Measurements from ENCODE around the gene ARHGEF28. TPM values are rescaled to one million over a fixed set of nuclear protein-coding genes. Genes with fewer than 3 reads are reported as not detected.

ARHGEF28 gene
- total and polyA plus RNA-seq, 10 of the 15 experiments (the other 5 are each of a cell fraction or from before 2014, with no cell fraction given) = 0.10 to 0.72 (median 0.22) TPM; not detected in 2

GRCh38 chr5:73666891-73667290, 40.9 kb downstream of the ARHGEF28 start:
- POLR2A ChIA-PET = interaction anchor here (0.6 kb wide), 1 partner anchor 45 kb away, joined by 3 read pairs; no protein-coding TSS in a partner anchor

GRCh38 chr5:73668017-73668416, 42.0 kb downstream of the ARHGEF28 start:
- TF ChIP-seq ZNF217 (IDR thresholded peaks at IDR 0.05) (no peak), NFIC (IDR thresholded peaks at IDR 0.05; ENCODE audit: low read depth, low read length) (no peak; the same call in 1 of the 2 replicates), ELK1 (IDR thresholded peaks at IDR 0.05; ENCODE audit: low read depth, low read length) (no peak), RUNX3 (IDR thresholded peaks at IDR 0.05; ENCODE audit: low read length) (peak; percentile 12; the same call in 1 of the 2 replicates), ATF7 (IDR thresholded peaks at IDR 0.05; ENCODE audit: low read depth) (0 out of 2 replicates have a peak, but pooled peaks have one; percentile 9), STAT1 (conservative IDR thresholded peaks at IDR 0.05) (no peak), IKZF1 (conservative IDR thresholded peaks at IDR 0.05) (0 out of 2 replicates have a peak, but pooled peaks have one; percentile 16), CTCF (IDR thresholded peaks at IDR 0.05 in 2 of 3, conservative IDR thresholded peaks at IDR 0.05 in 1 of 3; ENCODE audit: control insufficient read depth in 2 of 3, extremely low read depth in 1 of 3, insufficient read depth in 1 of 3, low read depth in 3 of 3, low read length in 3 of 3) (no peak)
- DNase-seq (ENCODE audit: low read depth, low spot score) (no peak), FAIRE-seq (no peak), ATAC-seq (peak; percentile 68)
- CTCF ChIA-PET = no interaction called here
- POLR2A ChIA-PET = no interaction called here
- no peak overlapping the region for H3K4me3 ChIP-seq
- no peak overlapping the region for H2AFZ ChIP-seq (ENCODE audit: control insufficient read depth, low read depth, low read length)
- RAD21 ChIA-PET (ENCODE audit: unreplicated experiment) = interaction anchor here (1.6 to 2.3 kb wide), 3 partner anchors 13 to 40 kb away, joined by 5 to 13 read pairs (median 8); no protein-coding TSS in a partner anchor
- no peak overlapping the region for H3K9ac ChIP-seq (ENCODE audit: control insufficient read depth, insufficient read depth, low read length)
- H3K36me3 ChIP-seq (ENCODE audit: control insufficient read depth in 2 of 2, insufficient read depth in 2 of 2, low read length in 1 of 2) = no peaks in the 10 kb centered on the region
- H3K9me3 ChIP-seq (replicated peaks; ENCODE audit: control insufficient read depth, insufficient read depth, low read length) = no peaks in the 10 kb centered on the region
- peak overlapping the region; percentile 54 for H3K27ac ChIP-seq (ENCODE audit: control insufficient read depth, insufficient read depth)
- intact Hi-C loops (cut with micrococcal nuclease; ENCODE audit: unreplicated experiment) (loop anchor here (2.0 to 5.0 kb wide), 2 partner anchors 25 to 124 kb away; no protein-coding TSS in a partner anchor), in situ Hi-C loops (cut with MboI) (no loop called here)
- BruUV-seq (replicated peaks) = no TSS peak
- SMC1A ChIA-PET (ENCODE audit: uncharacterized antibody, unreplicated experiment) = interaction anchor here (0.5 to 9.9 kb wide), 7 partner anchors 8 to 451 kb away, joined by 3 to 114 read pairs (median 6); no protein-coding TSS in a partner anchor
- WGBS (ENCODE audit: insufficient coverage, insufficient replicate concordance, low lambda C conversion rate, missing lambda C conversion rate) = 18% methylated on average over 4 of the region's 4 CpGs
- H3K4me2 ChIP-seq (ENCODE audit: control insufficient read depth, insufficient read depth) = peak overlapping the region; percentile 28
- H4K20me1 ChIP-seq (ENCODE audit: control insufficient read depth, insufficient read depth) = no peaks in the 10 kb centered on the region
- H3K79me2 ChIP-seq (ENCODE audit: control insufficient read depth, insufficient read depth, low read length) = no peaks in the 10 kb centered on the region
- peaks cover 30% of the 10 kb centered on the region for H3K4me1 ChIP-seq (ENCODE audit: control insufficient read depth, insufficient read depth, low read length)
- H3K27me3 ChIP-seq (replicated peaks in 1 of 2; ENCODE audit: control insufficient read depth in 2 of 2, insufficient read depth in 2 of 2, low read length in 1 of 2) = no peaks in the 10 kb centered on the region

More at GRCh38 chr5:73666891-73667290, 40.9 kb downstream of the ARHGEF28 start:
- 15% methylated on average over 4 of the region's 4 CpGs for WGBS (ENCODE audit: insufficient coverage, insufficient replicate concordance, low lambda C conversion rate, missing lambda C conversion rate)
- Histone ChIP-seq H3K36me3 (ENCODE audit: control insufficient read depth in 2 of 2, insufficient read depth in 2 of 2, low read length in 1 of 2) (no peaks in the 10 kb centered on the region), H2AFZ (ENCODE audit: control insufficient read depth, low read depth, low read length) (no peak overlapping the region), H4K20me1 (ENCODE audit: control insufficient read depth, insufficient read depth) (no peaks in the 10 kb centered on the region), H3K9ac (ENCODE audit: control insufficient read depth, insufficient read depth, low read length) (no peak overlapping the region), H3K4me2 (ENCODE audit: control insufficient read depth, insufficient read depth) (peak overlapping the region; percentile 33; the same call in 1 of the 2 replicates), H3K27me3 (replicated peaks in 1 of 2; ENCODE audit: control insufficient read depth in 2 of 2, insufficient read depth in 2 of 2, low read length in 1 of 2) (no peaks in the 10 kb centered on the region), H3K27ac (ENCODE audit: control insufficient read depth, insufficient read depth) (no peak overlapping the region), H3K4me3 (no peak overlapping the region), H3K79me2 (ENCODE audit: control insufficient read depth, insufficient read depth, low read length) (no peaks in the 10 kb centered on the region), H3K9me3 (replicated peaks; ENCODE audit: control insufficient read depth, insufficient read depth, low read length) (no peaks in the 10 kb centered on the region), H3K4me1 (ENCODE audit: control insufficient read depth, insufficient read depth, low read length) (peaks cover 30% of the 10 kb centered on the region)
- ChIA-PET RAD21 (ENCODE audit: unreplicated experiment) (interaction anchor here (0.6 to 2.1 kb wide), 6 partner anchors 12 to 39 kb away, joined by 3 to 8 read pairs (median 4); no protein-coding TSS in a partner anchor), CTCF (interaction anchor here (1.2 to 1.8 kb wide), 2 partner anchors 9 to 76 kb away, joined by 3 to 4 read pairs; no protein-coding TSS in a partner anchor), SMC1A (ENCODE audit: uncharacterized antibody, unreplicated experiment) (interaction anchor here (0.9 to 9.9 kb wide), 7 partner anchors 9 to 126 kb away, joined by 3 to 114 read pairs (median 6); no protein-coding TSS in a partner anchor)
- intact Hi-C loops (cut with micrococcal nuclease; ENCODE audit: unreplicated experiment) (loop anchor here (5.0 kb wide), 1 partner anchor 125 kb away; no protein-coding TSS in a partner anchor), in situ Hi-C loops (cut with MboI) (no loop called here)
- ATAC-seq (peak; percentile 31), FAIRE-seq (no peak), DNase-seq (ENCODE audit: low read depth, low spot score) (no peak)
- 0 out of 2 replicates have a peak, but pooled peaks have one; percentile 25 for TF ChIP-seq ATF7 (IDR thresholded peaks at IDR 0.05; ENCODE audit: low read depth)
- TF ChIP-seq EGR1 (IDR thresholded peaks at IDR 0.05; ENCODE audit: borderline replicate concordance in 1 of 2, low read depth in 2 of 2, low read length in 2 of 2) = 0 out of 3 replicates have a peak, but pooled peaks of 1 of the 2 experiments have one; percentile 19
- no peak for TF ChIP-seq ASH2L (IDR thresholded peaks at IDR 0.05; ENCODE audit: borderline replicate concordance, low read depth)
- peak; percentile 81 for TF ChIP-seq RUNX3 (IDR thresholded peaks at IDR 0.05; ENCODE audit: low read length)
- BruUV-seq (replicated peaks) = no TSS peak

Data from GM12878 (cell line).